ENCODE results near the gene CLIC5.

CLIC5 gene

DNA sequence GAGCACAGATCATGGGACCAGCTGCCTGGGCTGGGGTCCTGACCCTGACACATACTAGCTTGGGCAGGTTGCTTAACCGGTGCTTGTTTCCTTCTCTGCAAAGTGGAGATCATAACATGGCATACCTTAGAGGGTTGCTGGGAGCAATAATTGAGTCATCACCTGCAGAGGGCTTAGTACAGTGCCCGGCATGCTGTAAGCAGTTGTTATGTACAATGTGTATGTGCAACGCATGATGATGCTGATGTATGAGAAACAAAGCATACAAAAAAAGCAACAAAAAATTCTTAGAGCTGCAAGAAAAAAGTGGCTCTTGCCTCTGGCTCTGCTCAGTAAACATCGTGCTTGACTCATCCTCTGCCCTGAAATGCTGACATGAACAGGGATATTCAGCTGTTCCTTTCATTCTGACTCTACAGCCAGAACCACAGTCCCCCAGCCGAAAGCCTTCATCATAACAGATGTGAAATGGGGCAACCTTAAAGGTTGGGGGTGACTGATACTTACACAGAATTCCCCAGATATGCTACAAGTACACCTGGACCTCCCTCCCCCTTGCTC is 91.7 kb downstream of the CLIC5 start:
- no peak for DNase-seq

DNA sequence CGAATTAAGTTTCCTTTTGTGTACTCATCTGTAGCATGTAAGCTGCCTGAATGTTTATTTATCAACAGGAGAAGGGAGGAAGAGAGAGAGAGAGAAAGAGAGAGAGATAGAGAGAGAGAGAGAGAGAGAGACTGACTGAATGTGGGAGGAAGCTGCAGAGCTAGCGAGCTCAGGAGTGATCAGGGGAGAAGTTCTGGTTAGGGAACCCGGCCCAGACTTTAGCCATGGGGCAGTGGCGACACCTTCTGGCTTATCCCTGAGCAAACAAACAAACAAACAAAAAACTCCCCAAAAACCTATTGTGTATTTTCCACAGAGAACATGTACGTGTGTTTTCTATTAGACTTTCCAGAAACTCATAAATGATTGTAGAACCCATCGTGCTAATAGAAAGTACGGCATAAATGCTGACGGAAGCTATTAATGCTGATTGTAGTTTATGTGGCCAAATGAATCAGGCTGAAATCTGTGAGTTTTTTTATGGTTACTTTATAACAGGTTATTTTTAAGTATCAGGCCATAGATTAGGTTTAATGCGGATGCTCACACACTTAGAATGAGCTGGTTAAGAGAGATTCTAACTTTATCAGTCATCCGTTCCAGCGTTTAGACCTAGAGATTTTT is 92.8 kb downstream of the CLIC5 start:
- peak; percentile 31 to 80 for DNase-seq

DNA sequence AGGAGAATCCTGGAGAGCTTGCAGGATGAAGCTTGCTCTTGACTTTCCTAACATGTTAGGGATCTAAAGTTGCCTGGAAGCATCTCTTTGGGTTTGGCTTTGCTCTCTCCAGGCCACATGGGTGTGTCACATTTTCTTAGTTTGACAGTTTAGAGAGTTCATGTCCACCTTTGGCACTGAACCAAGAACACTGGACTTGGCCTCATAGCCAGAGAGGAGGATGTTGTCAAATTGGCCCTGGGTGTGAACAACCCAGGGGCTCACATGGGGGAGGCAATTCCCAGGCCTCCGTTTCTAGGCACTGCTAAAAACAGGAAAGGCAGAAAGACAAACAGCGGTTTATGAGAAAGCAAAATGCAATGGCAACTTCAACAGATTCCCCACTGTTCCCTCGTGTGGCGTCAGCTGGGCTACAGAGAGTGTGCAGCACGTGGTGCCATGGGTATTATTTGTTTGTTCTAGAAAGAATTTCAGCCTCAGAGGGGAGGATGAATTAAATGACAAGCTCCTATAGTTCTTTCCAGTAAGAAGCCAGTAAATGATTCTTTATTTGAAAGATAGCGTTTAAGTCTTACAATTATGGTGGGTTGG is 93.9 kb downstream of the CLIC5 start:
- DNase-seq = no peak

- DNase-seq = no peak
These were observed 94.7 kb downstream of the CLIC5 start for GRCh38 chr6:45920819-45921511.

DNA sequence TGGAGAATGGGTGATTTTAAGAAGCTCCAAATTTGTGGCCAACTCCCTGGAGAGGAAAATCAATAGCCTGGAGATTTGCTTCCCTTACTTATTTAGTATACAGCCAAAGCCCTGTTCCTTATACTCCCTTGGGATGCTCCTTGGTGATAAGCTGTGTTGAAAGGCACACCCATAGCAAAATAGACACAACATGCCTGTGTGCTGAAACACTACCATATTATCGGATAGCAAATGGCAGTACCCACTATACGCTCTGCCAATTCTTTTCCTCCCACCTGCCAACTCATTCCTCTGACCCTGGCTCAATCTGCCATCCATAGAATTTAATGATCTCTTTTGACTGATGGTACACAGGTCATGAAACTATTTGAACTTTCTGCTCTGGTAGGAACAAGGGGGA is 98.2 kb downstream of the CLIC5 start:
- DNase-seq = no peak

GRCh38 chr6:45916692-45917091 is 99.0 kb downstream of the CLIC5 start:
- DNase-seq = no peak

GRCh38 chr6:45915780-45916468 is 99.7 kb downstream of the CLIC5 start:
- DNase-seq = no peak

DNA sequence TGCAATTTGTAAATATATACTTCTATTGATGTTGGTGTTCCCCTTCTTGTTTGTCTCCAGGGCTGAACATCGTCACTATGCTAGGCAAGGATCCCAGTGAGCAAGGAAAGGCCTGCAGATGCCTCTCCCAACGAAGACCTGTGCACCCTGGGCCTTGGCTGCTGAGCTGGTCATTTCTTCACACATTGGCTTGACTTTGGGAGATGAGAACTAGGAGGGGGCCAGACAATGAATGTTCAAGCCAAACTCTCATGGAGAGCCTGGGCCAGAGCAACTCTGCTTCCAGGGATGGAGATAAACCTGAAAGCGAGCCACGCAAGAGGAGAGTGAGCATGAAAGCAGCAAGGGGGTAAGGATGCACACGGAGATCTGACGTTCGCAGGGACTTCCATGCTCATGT is 104.0 kb downstream of the CLIC5 start:
- no peak for DNase-seq

DNA sequence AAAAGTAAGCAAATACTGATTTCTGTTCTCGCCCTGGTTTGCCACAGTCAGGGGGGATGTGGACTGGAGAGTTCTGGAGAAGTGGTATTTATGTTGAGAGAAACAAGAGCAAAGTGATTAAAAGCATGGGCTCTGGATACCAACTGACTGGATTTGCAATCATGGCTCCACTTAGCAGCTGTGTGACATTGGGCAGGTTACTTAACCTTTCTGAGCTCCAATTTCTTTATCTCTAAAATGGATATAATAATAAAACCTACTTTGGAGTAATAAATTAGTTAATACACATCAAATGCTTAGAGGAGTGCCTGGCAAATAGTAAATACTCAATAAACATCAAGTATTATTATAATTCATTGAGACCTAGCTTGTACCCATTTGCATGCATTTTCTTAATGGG is 111.7 kb downstream of the CLIC5 start:
- DNase-seq = no peak

DNA sequence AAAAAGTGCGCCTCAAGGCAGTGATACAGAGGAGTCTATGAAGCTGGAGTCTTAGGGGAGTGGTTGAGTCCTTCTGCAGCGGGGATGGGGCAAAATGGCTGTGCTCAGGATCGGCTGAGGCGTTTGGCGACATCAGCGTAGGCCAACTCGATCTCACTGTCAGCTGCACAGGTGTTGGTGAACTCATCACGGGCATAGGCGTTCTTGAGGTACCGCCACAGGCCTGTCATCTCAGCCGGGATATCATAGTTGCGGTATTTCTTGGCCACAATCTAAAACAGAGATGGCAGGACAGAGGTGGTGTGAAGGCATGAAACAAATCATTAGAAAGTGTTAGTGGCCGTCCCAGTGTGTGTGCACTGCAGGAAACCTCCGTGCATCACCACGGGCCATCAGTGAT is 112.7 kb downstream of the CLIC5 start:
- DNase-seq = no peak

DNA sequence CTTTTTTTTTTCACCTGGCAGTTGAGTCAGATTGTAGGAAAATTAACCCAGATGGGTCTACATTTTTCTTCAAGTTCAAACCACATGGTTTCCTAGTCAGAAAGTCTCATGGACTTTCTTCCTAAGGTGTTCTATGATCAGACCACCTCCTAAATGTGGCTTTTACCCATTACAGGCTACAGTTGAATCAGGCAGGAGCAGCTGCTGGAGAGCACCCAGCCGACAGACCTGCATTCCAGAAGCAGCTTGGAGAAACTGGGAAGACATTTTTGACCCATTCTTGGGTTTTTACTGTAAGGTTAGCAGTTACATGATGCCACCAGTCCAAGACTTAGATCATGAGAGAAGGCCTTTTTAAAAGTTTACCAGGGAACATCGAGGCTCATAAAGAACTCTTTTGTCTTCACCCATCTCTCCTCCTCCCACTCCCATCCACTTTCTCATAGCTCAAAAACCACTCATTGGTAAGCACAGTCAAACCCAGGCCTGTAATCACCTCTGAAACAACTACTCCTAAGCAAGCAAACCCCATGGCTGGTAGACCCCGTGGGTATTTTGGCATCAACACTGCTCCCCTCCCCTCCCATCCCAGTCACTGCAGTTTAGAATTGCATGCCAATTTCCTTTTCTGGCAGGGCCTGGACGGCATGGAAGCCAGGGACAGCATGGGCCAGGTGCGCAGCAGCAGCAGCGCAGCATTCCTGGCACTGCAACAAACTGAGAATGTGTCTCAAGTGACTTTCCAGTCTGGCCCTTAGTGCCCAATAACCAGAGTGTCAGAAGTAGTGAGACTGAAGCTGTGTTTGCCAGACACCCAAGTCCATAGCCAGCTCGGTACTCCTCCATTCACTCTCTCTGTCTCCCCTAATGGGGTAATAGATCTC is 113.7 kb downstream of the CLIC5 start:
- no peak for DNase-seq

DNA sequence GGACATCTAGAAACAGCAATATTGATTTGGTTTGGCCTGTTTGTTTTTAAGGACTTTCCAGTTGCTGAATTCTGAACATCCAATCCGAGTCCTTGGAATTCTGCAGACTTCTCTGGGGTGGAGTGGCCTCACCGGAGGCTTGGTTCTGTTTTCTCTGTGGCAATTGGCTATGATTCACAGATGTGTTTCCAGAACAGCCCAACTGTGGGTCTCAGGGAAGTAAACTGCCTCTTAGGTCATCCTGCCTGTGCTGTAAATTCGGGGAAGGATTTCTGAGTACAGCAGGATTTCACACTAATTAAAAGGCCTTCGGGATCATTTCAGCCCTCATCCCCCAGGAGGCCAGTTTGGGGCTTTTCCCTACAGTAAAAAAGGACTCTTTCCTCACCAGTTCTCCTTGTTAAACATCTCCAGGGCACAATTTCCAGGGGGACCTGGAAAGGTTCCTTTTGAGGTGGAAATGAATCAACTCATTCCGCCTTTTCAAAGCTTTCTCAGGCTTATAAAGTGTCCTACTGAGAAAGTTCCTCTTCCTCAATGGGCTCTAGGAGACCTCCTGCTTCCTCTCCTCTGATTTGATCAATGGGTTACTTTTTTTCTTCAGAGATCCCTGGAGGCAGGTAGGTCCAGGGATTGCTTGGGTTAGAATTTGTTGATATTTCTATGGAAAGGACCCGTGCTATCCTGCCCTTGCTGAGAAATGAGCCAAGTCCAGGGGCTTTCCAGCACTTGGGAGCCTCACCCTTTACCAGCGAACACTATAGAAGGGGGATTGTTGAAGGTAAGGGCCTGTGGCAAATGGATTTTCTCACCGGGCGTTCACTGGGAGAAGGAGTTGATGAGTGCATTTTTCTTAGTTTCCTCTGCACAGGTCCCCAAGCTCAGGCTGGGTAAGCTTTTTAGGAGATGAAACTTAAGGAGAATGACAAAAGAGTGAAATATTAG is 114.6 kb downstream of the CLIC5 start:
- DNase-seq = no peak

DNA sequence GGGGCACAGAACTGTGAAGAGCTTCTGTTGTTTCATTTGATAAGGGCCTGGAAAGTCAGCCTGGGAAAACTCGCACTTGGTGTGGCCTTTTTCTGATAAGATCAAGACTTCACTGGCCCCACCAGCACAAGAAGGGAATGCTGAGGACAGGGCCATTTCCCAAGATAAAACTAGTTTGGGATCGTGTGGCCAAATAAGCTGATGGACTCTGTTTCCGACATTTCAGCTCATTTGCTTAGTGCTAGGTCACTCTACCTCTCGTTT is 116.0 kb downstream of the CLIC5 start:
- no peak for DNase-seq

GRCh38 chr6:45898941-45899682 is 116.5 kb downstream of the CLIC5 start:
- DNase-seq = no peak

DNA sequence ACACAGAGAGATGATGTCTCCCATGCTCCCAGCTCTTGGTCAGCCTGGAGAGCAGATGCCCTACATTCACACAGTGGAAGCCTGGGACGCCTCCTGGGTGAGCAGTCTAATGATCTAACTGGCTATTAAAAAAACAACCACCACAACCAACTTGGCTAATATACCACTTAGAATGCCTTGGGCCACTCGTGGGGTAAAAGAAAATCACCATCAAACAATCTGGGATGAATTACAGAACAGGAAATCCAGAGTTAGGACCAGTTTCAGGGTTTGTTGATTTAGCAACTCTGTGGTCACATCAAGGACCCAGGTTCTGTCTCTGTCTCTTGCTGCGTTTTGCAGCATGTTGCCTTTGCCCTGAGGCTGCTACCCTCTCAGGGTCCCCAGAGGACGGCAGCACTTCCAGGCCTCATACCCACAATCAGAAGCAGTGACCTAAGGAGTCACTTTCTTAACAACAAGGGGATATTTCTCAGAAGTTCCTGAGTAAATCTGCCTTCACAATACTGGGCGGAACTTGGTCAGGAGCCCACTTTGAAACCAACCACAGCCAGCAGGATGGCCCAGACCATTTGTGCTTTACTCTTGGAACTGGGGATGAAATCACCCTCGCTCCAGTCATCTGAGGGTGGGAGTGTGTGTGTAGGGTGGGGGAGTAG is 118.7 kb downstream of the CLIC5 start:
- no peak for DNase-seq

DNA sequence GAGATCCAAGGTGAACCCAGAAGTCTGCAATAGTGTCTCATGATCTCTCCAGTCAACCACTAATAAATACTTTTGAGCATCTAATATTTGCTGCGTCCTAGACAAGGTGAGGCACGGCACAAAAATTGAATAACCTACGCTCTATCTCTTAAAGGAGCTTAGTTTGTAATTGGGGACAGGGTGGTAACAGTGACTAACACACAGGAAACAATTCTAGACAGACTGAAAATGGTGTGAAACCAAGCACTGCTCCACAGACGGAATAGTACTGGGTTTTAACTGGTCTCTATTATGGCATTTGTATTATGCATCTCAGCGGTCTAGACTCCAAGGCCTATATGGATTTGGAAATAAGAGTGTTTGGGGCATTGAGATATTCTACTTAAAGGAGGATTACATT is 120.1 kb downstream of the CLIC5 start:
- DNase-seq = no peak

GRCh38 chr6:45892696-45893245 is 122.9 kb downstream of the CLIC5 start:
- no peak for DNase-seq

- DNase-seq = no peak
These were observed 123.5 kb downstream of the CLIC5 start for GRCh38 chr6:45892196-45892595.

DNA sequence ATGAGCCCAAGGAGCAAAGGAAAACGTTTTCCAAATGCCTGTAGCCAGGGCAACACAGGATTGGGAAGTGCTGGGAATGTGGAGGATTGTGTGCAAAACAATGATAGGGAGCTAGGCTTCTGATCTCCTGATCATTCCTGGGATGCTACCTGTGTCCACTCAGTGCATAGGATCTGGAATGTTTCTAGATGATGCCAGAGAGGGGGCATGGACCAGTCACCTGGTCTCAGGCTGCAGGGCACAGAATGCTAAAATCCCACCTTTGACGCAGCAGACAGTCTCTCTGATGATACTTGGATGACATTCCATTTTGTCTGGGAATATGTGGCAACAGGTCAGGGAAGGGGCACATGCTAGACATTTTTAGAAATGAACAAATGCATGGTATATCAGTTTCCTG is 128.9 kb downstream of the CLIC5 start:
- DNase-seq = no peak

DNA sequence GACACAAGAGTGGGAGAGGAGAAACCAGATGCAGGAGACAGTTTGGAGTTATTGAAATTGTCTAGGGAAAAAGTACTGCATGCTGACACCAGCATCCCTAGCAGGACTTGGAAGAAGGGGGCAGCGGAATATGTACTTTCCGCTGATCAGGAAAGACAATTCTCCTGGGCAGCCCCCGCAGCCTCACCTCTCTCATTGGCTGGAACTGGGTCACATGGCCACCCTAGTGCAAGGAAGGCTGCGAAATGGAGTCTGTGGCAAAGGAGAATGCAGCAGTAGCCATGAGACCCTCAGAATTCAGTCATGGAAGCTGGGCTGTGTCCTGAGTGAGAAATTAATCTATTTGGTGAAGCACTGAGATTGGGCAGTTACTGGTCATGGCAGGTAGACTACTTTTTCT is 131.3 kb downstream of the CLIC5 start:
- no peak for DNase-seq

Data from NCI-H526 (cell line).